IMR-90 (cell line): Measurements from ENCODE around the gene RABGAP1. TPM values are rescaled to one million over a fixed set of nuclear protein-coding genes. Genes with fewer than 3 reads are reported as not detected.

Experiments
- ATAC-seq: fragments of 200-7000 bp; cut with Tn5 transposase; 2 replicates; pipeline ENCODE4 v1.9.1; 2020; ENCODE audit warnings: low read depth, mild to moderate bottlenecking, moderate library complexity
- BruUV-seq: library from RNA; stranded (reverse); fragments of 400-500 nt; replicated peaks from 2 replicates; lab custom pipeline; 2021; lab: Mats Ljungman, UMichigan
- CTCF ChIA-PET: fragments of 300-600 bp; formaldehyde crosslinking; extraction: SDS; loops from one replicate; lab custom pipeline; 2021; ENCODE audit warnings: antibody characterized with exemption; lab: Yijun Ruan, JAX
- POLR2A ChIA-PET: fragments of 300-600 bp; sonication (Branson Sonifier 250); formaldehyde crosslinking; loops from one replicate; lab custom pipeline; 2022; ENCODE audit warnings: antibody characterized with exemption; ENCODE audit not compliant: unreplicated experiment; lab: Charles Lee
- DNase-seq: peaks from one replicate; pipeline ENCODE4 v3.0.0; 2013
- H2AFZ ChIP-seq: replicated peaks from 2 replicates; pipeline ENCODE3; 2013; ENCODE audit warnings: low read length, mild to moderate bottlenecking; ENCODE audit not compliant: poor library complexity
- H2AK5ac ChIP-seq: 2 replicates; pipeline ENCODE4 v1.6.1; 2013; ENCODE audit warnings: low read depth, low read length, inconsistent platforms
- H2AK9ac ChIP-seq: replicated peaks from 2 replicates; pipeline ENCODE3; 2013; ENCODE audit warnings: mild to moderate bottlenecking, low read depth, low read length, moderate library complexity; ENCODE audit not compliant: poor library complexity
- H2BK120ac ChIP-seq: 2 replicates; pipeline ENCODE4 v1.6.1; 2013; ENCODE audit warnings: low read depth, low read length, inconsistent platforms
- H2BK15ac ChIP-seq: 3 replicates; pipeline ENCODE4 v1.6.1; 2013; ENCODE audit warnings: low read depth, low read length, inconsistent platforms
- H2BK20ac ChIP-seq: 2 replicates; pipeline ENCODE4 v1.6.1; 2013; ENCODE audit warnings: low read depth, mild to moderate bottlenecking, inconsistent platforms, low read length, moderate library complexity
- H2BK5ac ChIP-seq: 2 replicates; pipeline ENCODE4 v1.6.1; 2013; ENCODE audit warnings: mild to moderate bottlenecking, low read depth, low read length, inconsistent platforms; ENCODE audit not compliant: poor library complexity, severe bottlenecking
- H3K14ac ChIP-seq: replicated peaks from 2 replicates; pipeline ENCODE4 v1.6.1; 2013; ENCODE audit warnings: low read depth, low read length, inconsistent platforms
- H3K18ac ChIP-seq: 2 replicates; pipeline ENCODE4 v1.6.1; 2013; ENCODE audit warnings: low read depth, low read length, control low read depth
- H3K23ac ChIP-seq: 2 replicates; pipeline ENCODE4 v1.6.1; 2013; ENCODE audit warnings: low read depth, low read length, inconsistent platforms
- H3K27ac ChIP-seq: 2 replicates; pipeline ENCODE4 v1.5.1; 2013; ENCODE audit warnings: mild to moderate bottlenecking, control low read depth, low read length; ENCODE audit not compliant: insufficient read depth
- H3K27me3 ChIP-seq: 2 replicates; pipeline ENCODE4 v1.6.1; 2013; ENCODE audit warnings: low read length; ENCODE audit not compliant: control insufficient read depth, insufficient read depth
- H3K36me3 ChIP-seq: 2 replicates; pipeline ENCODE4 v1.6.1; 2013; ENCODE audit warnings: low read length, mixed read lengths; ENCODE audit not compliant: control insufficient read depth, insufficient read depth
- H3K4ac ChIP-seq: 2 replicates; pipeline ENCODE4 v1.6.1; 2013; ENCODE audit warnings: low read depth, low read length, inconsistent platforms
- H3K4me1 ChIP-seq: 2 replicates; pipeline ENCODE4 v1.6.1; 2013; ENCODE audit warnings: low read length, mixed read lengths; ENCODE audit not compliant: control insufficient read depth, insufficient read depth
- H3K4me2 ChIP-seq: 2 replicates; pipeline ENCODE4 v1.6.1; 2013; ENCODE audit warnings: low read depth, mild to moderate bottlenecking, control low read depth, low read length, moderate library complexity
- H3K4me3 ChIP-seq: 2 replicates; pipeline ENCODE4 v1.5.1; 2013; ENCODE audit warnings: low read depth, mild to moderate bottlenecking, control low read depth, low read length, moderate library complexity; ENCODE audit not compliant: insufficient read depth
- H3K56ac ChIP-seq: 2 replicates; pipeline ENCODE4 v1.6.1; 2013; ENCODE audit warnings: low read length, inconsistent platforms; ENCODE audit not compliant: insufficient read depth; ENCODE audit errors: extremely low read depth
- H3K79me1 ChIP-seq, 2 experiments: 2 replicates each; pipeline ENCODE4 v1.6.1; 2013; ENCODE audit warnings: low read length in 2 of 2, inconsistent platforms in 1 of 2, low read depth in 1 of 2
- H3K9ac ChIP-seq: 2 replicates; pipeline ENCODE4 v1.6.1; 2013; ENCODE audit warnings: low read depth, low read length, control low read depth
- H3K9me1 ChIP-seq: 2 replicates; pipeline ENCODE4 v1.6.1; 2013; ENCODE audit warnings: low read length, inconsistent platforms; ENCODE audit not compliant: insufficient read depth
- H3K9me3 ChIP-seq: 2 replicates; pipeline ENCODE4 v1.6.1; 2013; ENCODE audit warnings: low read length; ENCODE audit not compliant: control insufficient read depth, insufficient read depth
- H4K20me1 ChIP-seq: 2 replicates; pipeline ENCODE4 v1.6.1; 2013; ENCODE audit warnings: low read length, inconsistent platforms; ENCODE audit not compliant: insufficient read depth
- H4K5ac ChIP-seq: 2 replicates; pipeline ENCODE4 v1.6.1; 2013; ENCODE audit warnings: mild to moderate bottlenecking, low read depth, low read length, control low read depth
- H4K8ac ChIP-seq, 2 experiments: 2 replicates each; pipeline ENCODE4 v1.6.1; 2013; ENCODE audit warnings: low read depth in 2 of 2, low read length in 2 of 2, control low read depth in 1 of 2, inconsistent platforms in 1 of 2
- H4K91ac ChIP-seq: 2 replicates; pipeline ENCODE4 v1.6.1; 2013; ENCODE audit warnings: low read depth, low read length, inconsistent platforms; ENCODE audit not compliant: insufficient read depth
- BHLHE40 ChIP-seq: fragments of 150-350 bp; IDR thresholded peaks from 2 replicates; pipeline ENCODE4 v1.6.1; 2016; ENCODE audit warnings: mild to moderate bottlenecking, low read depth, low read length
- NFE2L2 ChIP-seq: fragments of 150-350 bp; IDR thresholded peaks from 2 replicates; pipeline ENCODE4 v1.6.1; 2016; ENCODE audit warnings: low read depth, mild to moderate bottlenecking, low read length
- RAD21 ChIP-seq: IDR thresholded peaks from 2 replicates; pipeline ENCODE4 v1.6.1; 2012; ENCODE audit warnings: low read length, improper control_type of control experiment
- WGBS, 2 experiments: methylation state at CpG; one replicate each; pipeline versions ENCODE4 v1.1.5 to v1.1.7; 2013; ENCODE audit warnings: missing lambda C conversion rate in 2 of 2; ENCODE audit not compliant: insufficient read length in 1 of 2; ENCODE audit errors: extremely low coverage in 2 of 2; 5-methylcytosine and 5-hydroxymethylcytosine counted together
- dilution Hi-C: fragments of 300-500 bp; cut with HindIII; formaldehyde crosslinking; loops from one replicate; pipeline ENCODE4 v1.14.3; 2018; ENCODE audit warnings: low sequenced_read_pairs; ENCODE audit not compliant: unreplicated experiment
- in situ Hi-C: fragments of 300-500 bp; cut with MboI; formaldehyde crosslinking; loops from 3 replicates; pipeline ENCODE4 v1.14.3; 2019; ENCODE audit warnings: low sequenced_read_pairs, inconsistent platforms, mixed read lengths
- intact Hi-C: fragments of 100-400 bp; cut with micrococcal nuclease; formaldehyde crosslinking; loops from 2 replicates; pipeline ENCODE4 v1.10.0; 2022
- polyA plus RNA-seq, 3 experiments: library from polyadenylated mRNA; depleted of rRNA; stranded (reverse); fragments of >200 nt; gene quantifications; 2 replicates each; pipeline ENCODE4 v1.2.3, GENCODE V29; 2012; ENCODE audit warnings: low replicate concordance in 1 of 3
- total RNA-seq: library from RNA; depleted of rRNA; stranded (reverse); fragments of >200 nt; gene quantifications from 2 replicates; pipeline ENCODE4 v1.2.3, GENCODE V29; 2012
- TF ChIP-seq, protein P1 (sequence below): fragments of 150-350 bp; IDR thresholded peaks from 2 replicates; pipeline ENCODE4 v1.6.1; 2016; ENCODE audit warnings: low read depth, mild to moderate bottlenecking, low read length, moderate library complexity, borderline replicate concordance

Gene RABGAP1
- total and polyA plus RNA-seq, 2 of the 4 experiments (the other 2 are of a cell fraction) = 20.0 to 53.9 TPM

GRCh38 chr9:123084256-123084655, 143.4 kb downstream of the RABGAP1 start:
- dilution Hi-C loops = no loop called here
- intact Hi-C loops = no loop called here
- no peak for DNase-seq
- no peak overlapping the region for H2AK5ac ChIP-seq
- ChIA-PET POLR2A (no interaction called here), CTCF (interaction anchor here (1.0 kb wide), 1 partner anchor 264 kb away, joined by 3 read pairs; no protein-coding TSS in a partner anchor)
- no peak overlapping the region for H3K27ac ChIP-seq
- 100% methylated on average over 1 of the region's 1 CpG; no CpG with 5 or more reads in 1 of the 2 experiments for WGBS, 2 experiments
- H4K8ac ChIP-seq = no peak overlapping the region
- no peak overlapping the region for H4K5ac ChIP-seq
- no peaks in the 10 kb centered on the region for H4K20me1 ChIP-seq
- H3K79me1 ChIP-seq = peaks cover 0 to 4% of the 10 kb centered on the region in 2 experiments; a peak in 3 of 4 replicates
- H2BK120ac ChIP-seq = no peak overlapping the region
- no peak overlapping the region for H3K4ac ChIP-seq
- ATAC-seq = no peak
- H4K91ac ChIP-seq = no peak overlapping the region
- no peak overlapping the region for H2AFZ ChIP-seq
- H3K56ac ChIP-seq = no peak overlapping the region
- H3K9me1 ChIP-seq = peaks cover 5% of the 10 kb centered on the region; the same call in 1 of the 2 replicates
- H3K9ac ChIP-seq = no peak overlapping the region
- H2BK15ac ChIP-seq = no peak overlapping the region
- in situ Hi-C loops = loop anchor here (5.0 kb wide), 1 partner anchor 268 kb away; no protein-coding TSS in a partner anchor
- H3K4me2 ChIP-seq = no peak overlapping the region
- H3K9me3 ChIP-seq = no peaks in the 10 kb centered on the region
- H3K23ac ChIP-seq = no peak overlapping the region
- H2AK9ac ChIP-seq = no peak overlapping the region
- H3K27me3 ChIP-seq = no peaks in the 10 kb centered on the region
- peaks cover 23% of the 10 kb centered on the region for H3K36me3 ChIP-seq
- no peak overlapping the region for H3K18ac ChIP-seq
- no peak overlapping the region for H3K14ac ChIP-seq
- H3K4me1 ChIP-seq = no peaks in the 10 kb centered on the region; the same call in 1 of the 2 replicates
- H2BK5ac ChIP-seq = no peak overlapping the region
- no peak overlapping the region for H2BK20ac ChIP-seq
- BruUV-seq = no TSS peak
- H3K4me3 ChIP-seq = no peak overlapping the region
- TF ChIP-seq RAD21 (no peak), BHLHE40 (no peak), NFE2L2 (no peak)
- TF ChIP-seq, protein P1, sequence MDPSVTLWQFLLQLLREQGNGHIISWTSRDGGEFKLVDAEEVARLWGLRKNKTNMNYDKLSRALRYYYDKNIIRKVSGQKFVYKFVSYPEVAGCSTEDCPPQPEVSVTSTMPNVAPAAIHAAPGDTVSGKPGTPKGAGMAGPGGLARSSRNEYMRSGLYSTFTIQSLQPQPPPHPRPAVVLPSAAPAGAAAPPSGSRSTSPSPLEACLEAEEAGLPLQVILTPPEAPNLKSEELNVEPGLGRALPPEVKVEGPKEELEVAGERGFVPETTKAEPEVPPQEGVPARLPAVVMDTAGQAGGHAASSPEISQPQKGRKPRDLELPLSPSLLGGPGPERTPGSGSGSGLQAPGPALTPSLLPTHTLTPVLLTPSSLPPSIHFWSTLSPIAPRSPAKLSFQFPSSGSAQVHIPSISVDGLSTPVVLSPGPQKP = no peak
